ENCODE results near the gene FAM171A1.

DNA sequence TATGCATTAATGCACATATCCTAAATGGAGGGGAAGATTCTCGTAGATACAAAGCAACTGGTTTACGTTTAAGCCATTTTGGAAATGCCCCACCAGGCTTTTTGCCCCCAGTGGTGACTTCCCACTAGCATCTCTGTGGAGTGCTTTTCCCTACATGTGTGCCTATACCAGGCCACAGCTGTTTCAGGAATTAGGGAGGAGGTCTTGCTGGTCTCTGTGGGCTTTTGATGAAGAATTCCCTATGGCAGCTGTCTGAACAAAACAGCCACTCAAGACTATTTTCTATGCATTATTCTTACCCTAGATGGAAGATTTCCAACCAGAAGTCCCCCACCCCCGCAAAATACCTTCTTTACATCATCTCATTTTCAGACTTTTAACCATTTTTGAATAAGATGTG, 150.6 kb downstream of the FAM171A1 start:
- TF ChIP-seq, protein P1, sequence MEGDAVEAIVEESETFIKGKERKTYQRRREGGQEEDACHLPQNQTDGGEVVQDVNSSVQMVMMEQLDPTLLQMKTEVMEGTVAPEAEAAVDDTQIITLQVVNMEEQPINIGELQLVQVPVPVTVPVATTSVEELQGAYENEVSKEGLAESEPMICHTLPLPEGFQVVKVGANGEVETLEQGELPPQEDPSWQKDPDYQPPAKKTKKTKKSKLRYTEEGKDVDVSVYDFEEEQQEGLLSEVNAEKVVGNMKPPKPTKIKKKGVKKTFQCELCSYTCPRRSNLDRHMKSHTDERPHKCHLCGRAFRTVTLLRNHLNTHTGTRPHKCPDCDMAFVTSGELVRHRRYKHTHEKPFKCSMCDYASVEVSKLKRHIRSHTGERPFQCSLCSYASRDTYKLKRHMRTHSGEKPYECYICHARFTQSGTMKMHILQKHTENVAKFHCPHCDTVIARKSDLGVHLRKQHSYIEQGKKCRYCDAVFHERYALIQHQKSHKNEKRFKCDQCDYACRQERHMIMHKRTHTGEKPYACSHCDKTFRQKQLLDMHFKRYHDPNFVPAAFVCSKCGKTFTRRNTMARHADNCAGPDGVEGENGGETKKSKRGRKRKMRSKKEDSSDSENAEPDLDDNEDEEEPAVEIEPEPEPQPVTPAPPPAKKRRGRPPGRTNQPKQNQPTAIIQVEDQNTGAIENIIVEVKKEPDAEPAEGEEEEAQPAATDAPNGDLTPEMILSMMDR (optimal IDR thresholded peaks at IDR 0.05 in 1 of 3, IDR thresholded peaks at IDR 0.05 in 1 of 3, conservative IDR thresholded peaks at IDR 0.05 in 1 of 3; ENCODE audit: extremely low read depth in 1 of 3, insufficient read depth in 2 of 3, low read length in 3 of 3), result no peak
- no peak for TF ChIP-seq EZH2 (IDR thresholded peaks at IDR 0.05; ENCODE audit: low read length)
